ELF-1 (cell line): ENCODE data around the gene KLHDC3.

Source experiments
- DNase-seq: peaks from one replicate; pipeline ENCODE4 v3.0.0-alpha.2; 2016; ENCODE audit warnings: low read depth, low spot score

The KLHDC3 gene

GRCh38 chr6:43055966-43056365, 41.9 kb downstream of the KLHDC3 start:
- DNase-seq: no peak

GRCh38 chr6:43058531-43058930, 44.5 kb downstream of the KLHDC3 start:
- DNase-seq: no peak

- peak; percentile 99 for DNase-seq
These were observed 45.4 kb downstream of the KLHDC3 start, which contains the start of the genes KLC4 and MRPL2 for GRCh38 chr6:43059168-43060033. TSS of gene KLC4 (plus strand) at chr6:43059631. CDS start at chr6:43061336, 1,705 bp downstream. TSS of gene MRPL2 (minus strand) at chr6:43059434. CDS start at chr6:43059381, 53 bp downstream.

- DNase-seq: no peak
These were observed 46.1 kb downstream of the KLHDC3 start for GRCh38 chr6:43060034-43060754.

- DNase-seq: no peak
These were observed 46.9 kb downstream of the KLHDC3 start for GRCh38 chr6:43060755-43061633.

- no peak for DNase-seq
These were observed 47.8 kb downstream of the KLHDC3 start for GRCh38 chr6:43061861-43062260.

GRCh38 chr6:43062818-43063217, 48.8 kb downstream of the KLHDC3 start:
- no peak for DNase-seq

GRCh38 chr6:43070028-43070632, 56.1 kb downstream of the KLHDC3 start:
- peak; percentile 60 for DNase-seq
